K562 (cell line): ENCODE data around the gene RNU2-63P. TPM values are rescaled to one million over a fixed set of nuclear protein-coding genes. Genes with fewer than 3 reads are reported as not detected.

Source experiments
- ATF7 ChIP-seq: fragments of 450-650 bp; IDR thresholded peaks from 2 replicates; pipeline ENCODE4 v1.7.1; 2014; ENCODE audit warnings: mild to moderate bottlenecking, moderate library complexity
- BCOR ChIP-seq: fragments of 450-650 bp; IDR thresholded peaks from 2 replicates; pipeline ENCODE4 v1.6.1; 2016
- CBFA2T3 ChIP-seq: fragments of 450-650 bp; IDR thresholded peaks from 2 replicates; pipeline ENCODE4 v1.6.1; 2017
- CREBBP ChIP-seq: IDR thresholded peaks from one replicate; pipeline ENCODE4 v1.6.1; 2012; ENCODE audit warnings: low read depth, mild to moderate bottlenecking, control low read depth, inconsistent platforms, low read length
- CTBP1 ChIP-seq: fragments of 450-650 bp; IDR thresholded peaks from 2 replicates; pipeline ENCODE4 v1.6.1; 2016; ENCODE audit warnings: borderline replicate concordance
- DPF2 ChIP-seq: fragments of 450-650 bp; IDR thresholded peaks from 2 replicates; pipeline ENCODE4 v1.6.1; 2016
- FOXJ2 ChIP-seq: fragments of 200-800 bp; sonication (Bioruptor generic); IDR thresholded peaks from 2 replicates; pipeline ENCODE4 v1.6.1; 2016; ENCODE audit warnings: missing genetic modification characterization, missing compliant biosample characterization
- HEY1 ChIP-seq: fragments of 250-450 bp; sonication (Bioruptor Pico); IDR thresholded peaks from 2 replicates; pipeline ENCODE4 v1.5.0; 2020; ENCODE audit warnings: mild to moderate bottlenecking, moderate library complexity, borderline replicate concordance
- JUND ChIP-seq, 2 experiments: IDR thresholded peaks; 2 replicates in 1 of 2; 3 replicates in 1 of 2; pipeline ENCODE4 v1.6.1; 2011; ENCODE audit warnings: borderline replicate concordance in 2 of 2, low read depth in 2 of 2, low read length in 2 of 2, improper control_type of control experiment in 1 of 2, missing biosample characterization in 1 of 2, missing genetic modification characterization in 1 of 2, missing genetic modification reagents in 1 of 2
- PHF20 ChIP-seq: fragments of 450-650 bp; IDR thresholded peaks from 2 replicates; pipeline ENCODE4 v1.6.1; 2018; ENCODE audit not compliant: partially characterized antibody
- SMARCA4 ChIP-seq: fragments of 450-650 bp; IDR thresholded peaks from 2 replicates; pipeline ENCODE4 v1.6.1; 2016
- SMARCE1 ChIP-seq: fragments of 450-650 bp; IDR thresholded peaks from 2 replicates; pipeline ENCODE4 v1.7.1; 2016; ENCODE audit warnings: mild to moderate bottlenecking
- TAL1 ChIP-seq: fragments of 450-650 bp; IDR thresholded peaks from 2 replicates; pipeline ENCODE4 v1.6.1; 2016; ENCODE audit warnings: mild to moderate bottlenecking
- TCF3 ChIP-seq: sonication (generic); formaldehyde crosslinking; IDR thresholded peaks from 2 replicates; pipeline ENCODE4 v1.4.0; 2020; ENCODE audit warnings: mild to moderate bottlenecking, missing genetic modification reagents
- TRIM28 ChIP-seq: fragments of 450-650 bp; IDR thresholded peaks from 2 replicates; pipeline ENCODE4 v1.6.1; 2017
- ZNF384 ChIP-seq: IDR thresholded peaks from 2 replicates; pipeline ENCODE4 v1.6.1; 2012; ENCODE audit warnings: low read depth, low read length, improper control_type of control experiment
- ZNF699 ChIP-seq: fragments of 250-450 bp; sonication (Bioruptor Pico); IDR thresholded peaks from 2 replicates; pipeline ENCODE4 v1.8.0; 2021; ENCODE audit warnings: mild to moderate bottlenecking, moderate library complexity; ENCODE audit not compliant: insufficient replicate concordance
- polyA plus RNA-seq, 8 experiments: library from polyadenylated mRNA; depleted of rRNA in 4 of 8; stranded (reverse) in 5 of 8; unstranded in 3 of 8; fragments of >200 nt; fragmentation: Nextera tagmentation in 2 of 8; fragmentation: Illumina TruSeq in 1 of 8; extraction: Ambion mirVana in 2 of 8; extraction: Trizol in 1 of 8; gene quantifications; 2 replicates each; pipeline versions ENCODE4 v1.2.1 to v1.2.3, GENCODE V29; 2011 to 2014; ENCODE audit warnings: inconsistent platforms in 1 of 8, missing spikeins in 1 of 8
- total RNA-seq, 7 experiments: library from RNA; depleted of rRNA in 6 of 7; stranded (reverse); fragments of >200 nt in 6 of 7; fragmentation: Illumina TruSeq in 2 of 7; extraction: Trizol in 2 of 7; gene quantifications; 2 replicates each; pipeline versions ENCODE4 v1.2.1 to v1.2.3, GENCODE V29; 2011 to 2021; ENCODE audit warnings: low replicate concordance in 1 of 7
- TF ChIP-seq, protein P1 (sequence below): fragments of 250-450 bp; sonication (Bioruptor Pico); IDR thresholded peaks from 2 replicates; pipeline ENCODE4 v1.5.0; 2020; ENCODE audit warnings: mild to moderate bottlenecking, borderline replicate concordance
- TF ChIP-seq, protein P2 (sequence below): sonication (generic); formaldehyde crosslinking; IDR thresholded peaks from 2 replicates; pipeline ENCODE4 v1.8.1; 2022; ENCODE audit warnings: missing genetic modification reagents
- TF ChIP-seq, protein P3 (sequence below): fragments of 250-450 bp; sonication (Bioruptor Pico); IDR thresholded peaks from 2 replicates; pipeline ENCODE4 v1.5.1; 2021; ENCODE audit warnings: mild to moderate bottlenecking
- TF ChIP-seq, protein P4 (sequence below), 2 experiments: fragments of 200-800 bp in 1 of 2; sonication (Bioruptor generic) in 1 of 2; sonication (generic) in 1 of 2; formaldehyde crosslinking in 1 of 2; IDR thresholded peaks in 1 of 2; conservative IDR thresholded peaks in 1 of 2; 2 replicates each; pipeline versions ENCODE4 v1.5.0 to v1.6.1; 2016 to 2020; ENCODE audit warnings: missing compliant biosample characterization in 1 of 2, missing genetic modification characterization in 1 of 2, missing genetic modification reagents in 1 of 2
- TF ChIP-seq, protein P5 (sequence below): sonication (generic); formaldehyde crosslinking; IDR thresholded peaks from 2 replicates; pipeline ENCODE4 v1.8.0; 2022; ENCODE audit warnings: mild to moderate bottlenecking, missing genetic modification reagents

The RNU2-63P gene
- total and polyA plus RNA-seq, 9 of the 15 experiments (the other 6 are each of a cell fraction or from before 2014, with no cell fraction given), result 5.8 to 253 (median 169) TPM; not detected in 4

DNA sequence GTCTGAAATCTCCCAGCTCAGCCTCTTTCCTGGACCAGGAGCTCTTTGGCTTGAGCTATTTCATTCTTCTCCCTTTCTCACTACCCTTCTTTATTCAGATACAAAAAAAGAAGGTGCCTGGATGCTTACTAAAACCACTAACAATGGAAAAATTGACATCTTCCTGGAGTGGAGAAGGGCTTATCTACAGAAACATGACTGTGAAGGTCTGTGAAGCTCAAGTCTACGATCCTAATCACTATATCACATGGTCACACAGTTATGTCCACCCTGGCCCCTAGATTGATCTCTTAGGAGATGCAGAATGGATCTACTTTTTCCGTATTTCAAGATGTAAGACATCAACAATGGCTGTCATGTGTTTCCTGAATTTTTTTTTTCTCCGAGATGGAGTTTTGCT, 44.9 kb upstream of the RNU2-63P start (continued):
- TF ChIP-seq, protein P1, sequence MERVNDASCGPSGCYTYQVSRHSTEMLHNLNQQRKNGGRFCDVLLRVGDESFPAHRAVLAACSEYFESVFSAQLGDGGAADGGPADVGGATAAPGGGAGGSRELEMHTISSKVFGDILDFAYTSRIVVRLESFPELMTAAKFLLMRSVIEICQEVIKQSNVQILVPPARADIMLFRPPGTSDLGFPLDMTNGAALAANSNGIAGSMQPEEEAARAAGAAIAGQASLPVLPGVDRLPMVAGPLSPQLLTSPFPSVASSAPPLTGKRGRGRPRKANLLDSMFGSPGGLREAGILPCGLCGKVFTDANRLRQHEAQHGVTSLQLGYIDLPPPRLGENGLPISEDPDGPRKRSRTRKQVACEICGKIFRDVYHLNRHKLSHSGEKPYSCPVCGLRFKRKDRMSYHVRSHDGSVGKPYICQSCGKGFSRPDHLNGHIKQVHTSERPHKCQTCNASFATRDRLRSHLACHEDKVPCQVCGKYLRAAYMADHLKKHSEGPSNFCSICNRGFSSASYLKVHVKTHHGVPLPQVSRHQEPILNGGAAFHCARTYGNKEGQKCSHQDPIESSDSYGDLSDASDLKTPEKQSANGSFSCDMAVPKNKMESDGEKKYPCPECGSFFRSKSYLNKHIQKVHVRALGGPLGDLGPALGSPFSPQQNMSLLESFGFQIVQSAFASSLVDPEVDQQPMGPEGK (CRISPR knock-in tag), result no peak
- TF ChIP-seq ZNF699 (CRISPR knock-in tag), result no peak
- peak; percentile 26; the same call in 1 of the 2 replicates for TF ChIP-seq TCF3 (CRISPR knock-in tag)
- TF ChIP-seq HEY1 (CRISPR knock-in tag), result 0 out of 2 replicates have a peak, but pooled peaks have one; percentile 9
- TF ChIP-seq, protein P2, sequence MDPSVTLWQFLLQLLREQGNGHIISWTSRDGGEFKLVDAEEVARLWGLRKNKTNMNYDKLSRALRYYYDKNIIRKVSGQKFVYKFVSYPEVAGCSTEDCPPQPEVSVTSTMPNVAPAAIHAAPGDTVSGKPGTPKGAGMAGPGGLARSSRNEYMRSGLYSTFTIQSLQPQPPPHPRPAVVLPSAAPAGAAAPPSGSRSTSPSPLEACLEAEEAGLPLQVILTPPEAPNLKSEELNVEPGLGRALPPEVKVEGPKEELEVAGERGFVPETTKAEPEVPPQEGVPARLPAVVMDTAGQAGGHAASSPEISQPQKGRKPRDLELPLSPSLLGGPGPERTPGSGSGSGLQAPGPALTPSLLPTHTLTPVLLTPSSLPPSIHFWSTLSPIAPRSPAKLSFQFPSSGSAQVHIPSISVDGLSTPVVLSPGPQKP (CRISPR knock-in tag), result no peak
- peak; percentile 34; the same call in 1 of the 2 replicates for TF ChIP-seq TAL1
- peak; percentile 62; the same call in 1 of the 2 replicates for TF ChIP-seq CTBP1
- TF ChIP-seq CBFA2T3, result peak; percentile 57; the same call in 1 of the 2 replicates
- TF ChIP-seq, protein P3, sequence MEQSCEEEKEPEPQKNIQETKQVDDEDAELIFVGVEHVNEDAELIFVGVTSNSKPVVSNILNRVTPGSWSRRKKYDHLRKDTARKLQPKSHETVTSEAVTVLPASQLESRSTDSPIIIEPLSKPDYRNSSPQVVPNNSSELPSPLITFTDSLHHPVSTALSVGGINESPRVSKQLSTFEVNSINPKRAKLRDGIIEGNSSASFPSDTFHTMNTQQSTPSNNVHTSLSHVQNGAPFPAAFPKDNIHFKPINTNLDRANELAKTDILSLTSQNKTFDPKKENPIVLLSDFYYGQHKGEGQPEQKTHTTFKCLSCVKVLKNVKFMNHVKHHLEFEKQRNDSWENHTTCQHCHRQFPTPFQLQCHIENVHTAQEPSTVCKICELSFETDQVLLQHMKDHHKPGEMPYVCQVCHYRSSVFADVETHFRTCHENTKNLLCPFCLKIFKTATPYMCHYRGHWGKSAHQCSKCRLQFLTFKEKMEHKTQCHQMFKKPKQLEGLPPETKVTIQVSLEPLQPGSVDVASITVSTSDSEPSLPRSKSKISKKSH, result no peak
- 0 out of 2 replicates have a peak, but pooled peaks have one; percentile 18 for TF ChIP-seq DPF2
- peak; percentile 65; the same call in 1 of the 2 replicates for TF ChIP-seq FOXJ2
- no peak for TF ChIP-seq ZNF384
- no peak for TF ChIP-seq CREBBP
- TF ChIP-seq SMARCA4, result peak; percentile 70; the same call in 1 of the 2 replicates
- TF ChIP-seq ATF7, result peak; percentile 71
- TF ChIP-seq TRIM28, result no peak
- TF ChIP-seq, protein P4, sequence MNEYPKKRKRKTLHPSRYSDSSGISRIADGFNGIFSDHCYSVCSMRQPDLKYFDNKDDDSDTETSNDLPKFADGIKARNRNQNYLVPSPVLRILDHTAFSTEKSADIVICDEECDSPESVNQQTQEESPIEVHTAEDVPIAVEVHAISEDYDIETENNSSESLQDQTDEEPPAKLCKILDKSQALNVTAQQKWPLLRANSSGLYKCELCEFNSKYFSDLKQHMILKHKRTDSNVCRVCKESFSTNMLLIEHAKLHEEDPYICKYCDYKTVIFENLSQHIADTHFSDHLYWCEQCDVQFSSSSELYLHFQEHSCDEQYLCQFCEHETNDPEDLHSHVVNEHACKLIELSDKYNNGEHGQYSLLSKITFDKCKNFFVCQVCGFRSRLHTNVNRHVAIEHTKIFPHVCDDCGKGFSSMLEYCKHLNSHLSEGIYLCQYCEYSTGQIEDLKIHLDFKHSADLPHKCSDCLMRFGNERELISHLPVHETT (CRISPR knock-in tag; conservative IDR thresholded peaks at IDR 0.05 in 1 of 2, IDR thresholded peaks at IDR 0.05 in 1 of 2), result 0 out of 4 replicates have a peak, but pooled peaks of 1 of the 2 experiments have one; percentile 20
- no peak for TF ChIP-seq BCOR
- TF ChIP-seq SMARCE1, result peak; percentile 54; the same call in 1 of the 2 replicates
- TF ChIP-seq, protein P5, sequence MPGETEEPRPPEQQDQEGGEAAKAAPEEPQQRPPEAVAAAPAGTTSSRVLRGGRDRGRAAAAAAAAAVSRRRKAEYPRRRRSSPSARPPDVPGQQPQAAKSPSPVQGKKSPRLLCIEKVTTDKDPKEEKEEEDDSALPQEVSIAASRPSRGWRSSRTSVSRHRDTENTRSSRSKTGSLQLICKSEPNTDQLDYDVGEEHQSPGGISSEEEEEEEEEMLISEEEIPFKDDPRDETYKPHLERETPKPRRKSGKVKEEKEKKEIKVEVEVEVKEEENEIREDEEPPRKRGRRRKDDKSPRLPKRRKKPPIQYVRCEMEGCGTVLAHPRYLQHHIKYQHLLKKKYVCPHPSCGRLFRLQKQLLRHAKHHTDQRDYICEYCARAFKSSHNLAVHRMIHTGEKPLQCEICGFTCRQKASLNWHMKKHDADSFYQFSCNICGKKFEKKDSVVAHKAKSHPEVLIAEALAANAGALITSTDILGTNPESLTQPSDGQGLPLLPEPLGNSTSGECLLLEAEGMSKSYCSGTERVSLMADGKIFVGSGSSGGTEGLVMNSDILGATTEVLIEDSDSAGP (CRISPR knock-in tag), result no peak
- peak; percentile 76; the same call in 1 of the 2 replicates for TF ChIP-seq JUND (IDR thresholded peaks at IDR 0.05; ENCODE audit: borderline replicate concordance, low read depth, low read length)
- peak; percentile 60; the same call in 2 of the 3 replicates for TF ChIP-seq JUND (tag; IDR thresholded peaks at IDR 0.05; ENCODE audit: borderline replicate concordance, low read depth, low read length)
- no peak for TF ChIP-seq PHF20
